H9 (cell line): ENCODE results near the gene TSPEAR. TPM values are rescaled to one million over a fixed set of nuclear protein-coding genes. Genes with fewer than 3 reads are reported as not detected.

ENCODE experiments used
- DNase-seq: peaks from one replicate; pipeline ENCODE4 v3.0.0-alpha.2; 2017
- H2AFZ ChIP-seq: one replicate; pipeline ENCODE4 v1.6.1; 2013; ENCODE audit warnings: mild to moderate bottlenecking, low read length, control low read depth, moderate library complexity
- H2AK5ac ChIP-seq: 2 replicates; pipeline ENCODE4 v1.6.1; 2013; ENCODE audit warnings: low read length, control low read depth, mixed read lengths; ENCODE audit not compliant: insufficient read length
- H2BK120ac ChIP-seq: one replicate; pipeline ENCODE4 v1.6.1; 2013; ENCODE audit warnings: low read depth, mild to moderate bottlenecking, low read length, control low read depth, inconsistent platforms; ENCODE audit not compliant: poor library complexity, severe bottlenecking
- H2BK12ac ChIP-seq: 2 replicates; pipeline ENCODE4 v1.6.1; 2013; ENCODE audit warnings: low read length, control low read depth, mixed read lengths, low read depth; ENCODE audit not compliant: insufficient read length
- H2BK15ac ChIP-seq: 2 replicates; pipeline ENCODE4 v1.6.1; 2013; ENCODE audit warnings: low read depth, low read length, control low read depth
- H2BK20ac ChIP-seq: one replicate; pipeline ENCODE4 v1.6.1; 2013; ENCODE audit warnings: low read depth, mild to moderate bottlenecking, low read length, control low read depth, inconsistent platforms; ENCODE audit not compliant: poor library complexity, severe bottlenecking
- H2BK5ac ChIP-seq: 2 replicates; pipeline ENCODE4 v1.6.1; 2013; ENCODE audit warnings: low read length, control low read depth, mixed read lengths; ENCODE audit not compliant: insufficient read length
- H3K14ac ChIP-seq: 2 replicates; pipeline ENCODE4 v1.6.1; 2013; ENCODE audit warnings: low read length, control low read depth; ENCODE audit not compliant: insufficient read depth
- H3K18ac ChIP-seq: 2 replicates; pipeline ENCODE4 v1.6.1; 2013; ENCODE audit warnings: low read depth, mild to moderate bottlenecking, mixed read lengths, low read length, control low read depth; ENCODE audit not compliant: insufficient read length
- H3K23ac ChIP-seq: 2 replicates; pipeline ENCODE4 v1.6.1; 2013; ENCODE audit warnings: low read length, control low read depth, mixed read lengths, low read depth; ENCODE audit not compliant: insufficient read length
- H3K23me2 ChIP-seq: 2 replicates; pipeline ENCODE4 v1.6.1; 2013; ENCODE audit warnings: low read depth, mild to moderate bottlenecking, mixed read lengths, low read length, control low read depth; ENCODE audit not compliant: insufficient read length, poor library complexity, severe bottlenecking
- H3K27ac ChIP-seq: 2 replicates; pipeline ENCODE4 v1.5.1; 2013; ENCODE audit warnings: low read length, control low read depth, mixed read lengths, low read depth; ENCODE audit not compliant: insufficient read length
- H3K27me3 ChIP-seq: 2 replicates; pipeline ENCODE4 v1.6.1; 2013; ENCODE audit warnings: low read length, control low read depth, inconsistent platforms; ENCODE audit not compliant: insufficient read depth
- H3K4ac ChIP-seq: 2 replicates; pipeline ENCODE4 v1.6.1; 2013; ENCODE audit warnings: low read depth, mild to moderate bottlenecking, control low read depth, inconsistent platforms, low read length, moderate library complexity
- H3K4me1 ChIP-seq: 2 replicates; pipeline ENCODE4 v1.6.1; 2013; ENCODE audit warnings: low read length, control low read depth, inconsistent platforms; ENCODE audit not compliant: insufficient read depth
- H3K4me2 ChIP-seq: 2 replicates; pipeline ENCODE4 v1.6.1; 2013; ENCODE audit warnings: low read length, control low read depth, mixed read lengths; ENCODE audit not compliant: insufficient read length, insufficient read depth
- H3K56ac ChIP-seq: 2 replicates; pipeline ENCODE4 v1.6.1; 2013; ENCODE audit warnings: low read depth, mild to moderate bottlenecking, mixed read lengths, low read length, control low read depth; ENCODE audit not compliant: insufficient read length
- H3K79me1 ChIP-seq: 2 replicates; pipeline ENCODE4 v1.6.1; 2013; ENCODE audit warnings: low read depth, mild to moderate bottlenecking, moderate library complexity, low read length, control low read depth, inconsistent platforms; ENCODE audit not compliant: insufficient read depth, poor library complexity, severe bottlenecking
- H3K79me2 ChIP-seq: 2 replicates; pipeline ENCODE4 v1.6.1; 2013; ENCODE audit warnings: low read length, control low read depth, inconsistent platforms; ENCODE audit not compliant: insufficient read depth
- H3K9ac ChIP-seq: 2 replicates; pipeline ENCODE4 v1.6.1; 2013; ENCODE audit warnings: low read length, control low read depth, mixed read lengths; ENCODE audit not compliant: insufficient read length; ENCODE audit errors: extremely low read depth
- H3K9me3 ChIP-seq: one replicate; pipeline ENCODE4 v1.6.1; 2013; ENCODE audit warnings: low read depth, low read length, inconsistent platforms; ENCODE audit not compliant: control insufficient read depth
- H3T11ph ChIP-seq: one replicate; pipeline ENCODE4 v1.6.1; 2013; ENCODE audit warnings: mild to moderate bottlenecking, low read length, control low read depth, inconsistent platforms
- H4K20me1 ChIP-seq: one replicate; pipeline ENCODE4 v1.6.1; 2013; ENCODE audit not compliant: control insufficient read depth, insufficient read length, insufficient read depth
- H4K5ac ChIP-seq: 2 replicates; pipeline ENCODE4 v1.6.1; 2013; ENCODE audit warnings: low read depth, mild to moderate bottlenecking, mixed read lengths, low read length, control low read depth; ENCODE audit not compliant: insufficient read length
- H4K8ac ChIP-seq: replicated peaks from 2 replicates; pipeline ENCODE4 v1.6.1; 2013; ENCODE audit warnings: low read length, control low read depth, mixed read lengths, low read depth; ENCODE audit not compliant: insufficient read length
- H4K91ac ChIP-seq: 2 replicates; pipeline ENCODE4 v1.6.1; 2013; ENCODE audit warnings: low read depth, mild to moderate bottlenecking, moderate library complexity, mixed read lengths, low read length, control low read depth; ENCODE audit not compliant: insufficient read length
- H3K27ac Mint-ChIP-seq, 3 experiments: 2 replicates in 2 of 3; 3 replicates in 1 of 3; pipeline ENCODE4 v1.8.0; 2020 to 2021; ENCODE audit warnings: mixed read lengths in 3 of 3, mild to moderate bottlenecking in 1 of 3, moderate library complexity in 1 of 3
- H3K27me3 Mint-ChIP-seq: 2 replicates; pipeline ENCODE4 v1.8.0; 2021; ENCODE audit warnings: low read depth, mild to moderate bottlenecking, moderate library complexity, mixed read lengths
- H3K36me3 Mint-ChIP-seq, 3 experiments: 2 replicates in 2 of 3; 3 replicates in 1 of 3; pipeline ENCODE4 v1.8.0; 2020 to 2021; ENCODE audit warnings: low read depth in 3 of 3, mixed read lengths in 3 of 3; ENCODE audit not compliant: insufficient read depth in 1 of 3
- H3K4me1 Mint-ChIP-seq, 2 experiments: 2 replicates each; pipeline ENCODE4 v1.8.0; 2020; ENCODE audit warnings: mixed read lengths in 2 of 2
- H3K4me3 Mint-ChIP-seq, 2 experiments: 2 replicates in 1 of 2; 3 replicates in 1 of 2; pipeline ENCODE4 v1.8.0; 2020 to 2021; ENCODE audit warnings: mild to moderate bottlenecking in 2 of 2, mixed read lengths in 2 of 2, moderate library complexity in 1 of 2
- H3K9me3 Mint-ChIP-seq, 2 experiments: 2 replicates in 1 of 2; 3 replicates in 1 of 2; pipeline ENCODE4 v1.8.0; 2020; ENCODE audit warnings: mild to moderate bottlenecking in 2 of 2, mixed read lengths in 2 of 2, moderate library complexity in 1 of 2
- CTCF ChIP-seq: fragments of 200-600 bp; sonication (generic); conservative IDR thresholded peaks from 3 replicates; pipeline ENCODE4 v1.8.0; 2021; ENCODE audit warnings: antibody characterized with exemption, mild to moderate bottlenecking
- WGBS: extraction: QIAGEN DNeasy Blood & Tissue Kit; methylation state at CpG from one replicate; pipeline ENCODE4 v1.1.7; 2013; ENCODE audit warnings: missing lambda C conversion rate, low lambda C conversion rate, mixed read lengths; ENCODE audit not compliant: insufficient read length; ENCODE audit errors: extremely low coverage; 5-methylcytosine and 5-hydroxymethylcytosine counted together
- total RNA-seq: library from RNA; stranded (reverse); gene quantifications from 2 replicates; pipeline ENCODE4 v1.2.1, GENCODE V29; 2021

TSPEAR gene
- total RNA-seq, 1 experiment from 2014 or later, result 1.3 TPM

- WGBS, result no CpG with 5 or more reads among the region's 8 CpGs
- no peak for TF ChIP-seq CTCF
- DNase-seq, result no peak
- H3K9me3 Mint-ChIP-seq, result peaks cover 33 to 40% of the 10 kb centered on the region in 2 experiments
- Histone ChIP-seq H4K91ac (no peak overlapping the region), H3K79me2 (no peaks in the 10 kb centered on the region), H3K4ac (no peak overlapping the region), H3K4me2 (no peak overlapping the region), H3K27ac (no peak overlapping the region), H2AK5ac (no peak overlapping the region), H2BK20ac (no peak overlapping the region), H3K14ac (no peak overlapping the region), H3K18ac (no peak overlapping the region), H2BK12ac (no peak overlapping the region), H2BK120ac (no peak overlapping the region), H2BK5ac (no peak overlapping the region), H3K4me1 (no peaks in the 10 kb centered on the region), H3K9ac (no peak overlapping the region), H3K23me2 (no peaks in the 10 kb centered on the region), H3K56ac (no peak overlapping the region), H4K8ac (no peak overlapping the region), H4K20me1 (no peaks in the 10 kb centered on the region), H3K79me1 (no peaks in the 10 kb centered on the region), H3K27me3 (no peaks in the 10 kb centered on the region), H4K5ac (no peak overlapping the region), H3K23ac (no peak overlapping the region), H3T11ph (no peak overlapping the region), H2AFZ (no peak overlapping the region), H2BK15ac (no peak overlapping the region), H3K9me3 (peaks cover 13% of the 10 kb centered on the region)
- H3K27ac Mint-ChIP-seq, result no peak overlapping the region
- peaks cover 4% of the 10 kb centered on the region for H3K27me3 Mint-ChIP-seq
- no peak overlapping the region for H3K4me3 Mint-ChIP-seq
- H3K4me1 Mint-ChIP-seq, result peaks cover 27% of the 10 kb centered on the region in 2 experiments
- H3K36me3 Mint-ChIP-seq, result peaks cover 10 to 29% (median 25%) of the 10 kb centered on the region in 3 experiments
Observed at GRCh38 chr21:44615466-44615865, 95.9 kb downstream of the TSPEAR start.
